CD4-positive, CD25-positive, alpha-beta regulatory T cell (primary cell): ENCODE data around the gene NLRX1. TPM values are rescaled to one million over a fixed set of nuclear protein-coding genes. Genes with fewer than 3 reads are reported as not detected.
"Not testable (repeated sequence)": the region's sequence is repeated elsewhere in the genome, so short reads cannot be mapped to it uniquely, and the experiment has no call there.

Source experiments
- ATAC-seq, 2 donors: fragments of 150-1000 bp; cut with Tn5 transposase; one replicate each; pipeline ENCODE4 v1.10.0; 2021; ENCODE audit warnings: low read depth in 2 of 2, moderate number of reproducible peaks in 2 of 2, moderate library complexity in 1 of 2
- DNase-seq, 3 donors: peaks; one replicate each; pipeline versions ENCODE4 v3.0.0 to v3.0.0-alpha.2; 2012 to 2022; ENCODE audit warnings: mixed read lengths in 1 of 3
- H3K27ac ChIP-seq: one replicate; pipeline ENCODE4 v1.7.0; 2013; ENCODE audit warnings: mild to moderate bottlenecking, low read length; ENCODE audit not compliant: insufficient read depth, poor library complexity, severe bottlenecking
- H3K27me3 ChIP-seq: one replicate; pipeline ENCODE4 v1.7.0; 2013; ENCODE audit warnings: low read length; ENCODE audit not compliant: control insufficient read depth, insufficient read depth
- H3K36me3 ChIP-seq: one replicate; pipeline ENCODE4 v1.7.0; 2013; ENCODE audit warnings: mild to moderate bottlenecking, low read length, moderate library complexity; ENCODE audit not compliant: control insufficient read depth, insufficient read depth
- H3K4me1 ChIP-seq: 2 replicates; pipeline ENCODE4 v1.7.0; 2013; ENCODE audit warnings: mild to moderate bottlenecking, low read length; ENCODE audit not compliant: insufficient read depth, control insufficient read depth, poor library complexity, severe bottlenecking
- H3K4me3 ChIP-seq: one replicate; pipeline ENCODE4 v1.7.0; 2013; ENCODE audit warnings: low read depth, mild to moderate bottlenecking, low read length, moderate library complexity
- H3K9me3 ChIP-seq, 2 experiments: 1 replicate in 1 of 2; 2 replicates in 1 of 2; pipeline ENCODE4 v1.7.0; 2013; ENCODE audit warnings: low read length in 2 of 2, mild to moderate bottlenecking in 1 of 2, moderate library complexity in 1 of 2; ENCODE audit not compliant: control insufficient read depth in 2 of 2
- H3K27ac Mint-ChIP-seq, 3 donors: one replicate each; pipeline ENCODE4 v1.8.0; 2020 to 2022; ENCODE audit warnings: mild to moderate bottlenecking in 3 of 3, mixed read lengths in 3 of 3, moderate library complexity in 2 of 3
- H3K27me3 Mint-ChIP-seq: one replicate; pipeline ENCODE4 v1.8.0; 2022; ENCODE audit warnings: mild to moderate bottlenecking, mixed read lengths
- H3K36me3 Mint-ChIP-seq: one replicate; pipeline ENCODE4 v1.8.0; 2020; ENCODE audit warnings: mixed read lengths
- H3K4me1 Mint-ChIP-seq, 4 donors: one replicate each; pipeline ENCODE4 v1.8.0; 2020 to 2022; ENCODE audit warnings: mixed read lengths in 4 of 4, mild to moderate bottlenecking in 1 of 4
- H3K4me3 Mint-ChIP-seq, 4 donors: one replicate each; pipeline ENCODE4 v1.8.0; 2020 to 2022; ENCODE audit warnings: mild to moderate bottlenecking in 4 of 4, mixed read lengths in 4 of 4, moderate library complexity in 3 of 4
- H3K9me3 Mint-ChIP-seq, 7 donors: one replicate each; pipeline ENCODE4 v1.8.0; 2020 to 2022; ENCODE audit warnings: mixed read lengths in 7 of 7, mild to moderate bottlenecking in 3 of 7, moderate library complexity in 2 of 7
- polyA plus RNA-seq, 4 donors: library from polyadenylated mRNA; unstranded; fragments of 300-500 nt; fragmentation: Illumina TruSeq; gene quantifications; one replicate each; pipeline ENCODE4 v1.2.3, GENCODE V29; 2021
- total RNA-seq: library from RNA; stranded (reverse); gene quantifications from one replicate; pipeline ENCODE4 v1.2.3, GENCODE V29; 2022

The NLRX1 gene
- total and polyA plus RNA-seq, 5 donors from 2014 or later, result 5.0 to 7.8 (median 6.4) TPM

DNA sequence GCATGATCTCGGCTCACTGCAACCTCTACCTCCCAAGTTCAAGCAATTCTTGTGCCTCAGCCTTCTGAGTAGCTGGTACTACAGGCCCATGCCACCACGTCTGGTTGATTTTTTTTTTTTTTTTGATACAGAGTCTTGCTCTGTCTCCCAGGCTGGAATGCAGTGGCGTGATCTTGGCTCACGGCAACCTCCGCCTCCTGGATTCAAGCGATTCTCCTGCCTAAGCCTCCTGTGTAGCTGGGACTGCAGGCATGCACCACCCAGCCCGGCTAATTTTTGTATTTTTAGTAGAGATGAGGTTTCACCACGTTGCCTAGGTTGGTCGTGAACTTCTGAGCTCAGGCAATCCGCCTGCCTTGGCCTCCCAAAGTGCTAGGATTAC is 1.5 kb upstream of the NLRX1 start:
- not testable (repeated sequence) for H3K9me3 ChIP-seq, H3K27ac Mint-ChIP-seq, H3K36me3 ChIP-seq, H3K27ac ChIP-seq, H3K27me3 ChIP-seq, H3K9me3 Mint-ChIP-seq, DNase-seq, ATAC-seq, H3K4me3 ChIP-seq, H3K4me1 ChIP-seq, H3K27me3 Mint-ChIP-seq, H3K36me3 Mint-ChIP-seq
- H3K4me1 Mint-ChIP-seq, result peaks cover 0 to 16% (median 8%) of the 10 kb centered on the region in 4 donors
- H3K4me3 Mint-ChIP-seq, result peak overlapping the region in 2 of 4 donors; percentile 32 to 88

DNA sequence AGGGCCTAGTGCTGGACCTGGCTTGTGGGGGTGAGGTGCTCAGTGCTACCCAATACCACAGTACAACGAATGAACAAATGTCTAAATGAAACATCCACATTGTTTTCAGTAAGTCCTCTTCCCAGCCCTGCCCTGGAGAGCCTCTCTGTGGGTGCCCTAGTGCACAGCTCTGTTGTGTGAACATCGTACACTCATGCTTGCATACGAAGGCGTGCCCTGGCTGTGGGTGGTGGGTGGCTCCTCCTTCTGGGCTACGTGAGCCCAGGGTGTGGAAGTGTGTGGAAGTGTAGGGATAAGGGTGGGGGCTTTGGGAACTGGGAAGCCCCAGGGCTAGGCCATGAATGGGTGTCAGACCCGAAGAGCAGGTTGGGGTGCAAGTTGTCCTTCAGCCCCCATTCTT is 592 bp upstream of the NLRX1 start:
- ATAC-seq (no peak), DNase-seq (no peak)
- H3K4me1 ChIP-seq, result peaks cover 10% of the 10 kb centered on the region
- H3K9me3 ChIP-seq, result no peaks in the 10 kb centered on the region
- Mint-ChIP-seq H3K27ac (peak overlapping the region; percentile 25 to 74 (median 68)), H3K4me1 (peaks cover 0 to 17% (median 8%) of the 10 kb centered on the region in 4 donors), H3K4me3 (peak overlapping the region; percentile 81 to 89 (median 86)), H3K36me3 (no peaks in the 10 kb centered on the region), H3K27me3 (no peaks in the 10 kb centered on the region), H3K9me3 (no peaks in the 10 kb centered on the region)
- H3K27me3 ChIP-seq, result no peaks in the 10 kb centered on the region
- peak overlapping the region; percentile 70 for H3K27ac ChIP-seq
- no peaks in the 10 kb centered on the region for H3K36me3 ChIP-seq
- H3K4me3 ChIP-seq, result no peak overlapping the region

DNA sequence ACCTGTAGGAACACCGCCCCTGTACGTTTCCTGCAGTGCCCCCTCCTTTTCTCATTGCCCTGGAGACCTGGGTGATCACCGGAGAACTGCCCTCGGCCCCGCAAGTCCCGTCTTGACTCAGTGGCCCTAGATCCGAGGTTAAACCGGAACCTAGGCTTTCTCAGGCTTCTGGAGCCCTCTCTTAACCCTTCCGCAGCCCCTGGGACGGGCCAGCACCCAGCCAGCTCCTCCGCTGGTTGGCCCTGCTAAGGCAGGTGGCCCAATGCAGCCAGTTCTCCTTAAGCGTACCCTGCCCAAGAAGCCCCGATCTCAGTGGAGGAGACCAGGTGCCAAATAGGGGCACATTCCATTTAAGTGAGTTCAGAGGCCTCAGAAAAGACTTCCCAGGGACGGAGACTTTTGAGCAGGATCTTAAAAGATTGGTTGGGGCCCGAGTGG is 776 bp downstream of the NLRX1 start:
- Histone ChIP-seq H3K36me3 (no peaks in the 10 kb centered on the region), H3K4me1 (peaks cover 10% of the 10 kb centered on the region), H3K27me3 (no peaks in the 10 kb centered on the region), H3K4me3 (peak overlapping the region; percentile 62), H3K9me3 (no peaks in the 10 kb centered on the region), H3K27ac (peak overlapping the region; percentile 70)
- peak in 1 of 2 donors; percentile 17 for ATAC-seq
- Mint-ChIP-seq H3K4me1 (peaks cover 0 to 23% (median 8%) of the 10 kb centered on the region in 4 donors), H3K27ac (peak overlapping the region; percentile 84 to 91 (median 89)), H3K36me3 (peaks cover 8% of the 10 kb centered on the region), H3K9me3 (no peaks in the 10 kb centered on the region), H3K27me3 (no peaks in the 10 kb centered on the region), H3K4me3 (peak overlapping the region; percentile 86 to 96 (median 90))
- peak in 2 of 3 donors; percentile 18 to 73 for DNase-seq

DNA sequence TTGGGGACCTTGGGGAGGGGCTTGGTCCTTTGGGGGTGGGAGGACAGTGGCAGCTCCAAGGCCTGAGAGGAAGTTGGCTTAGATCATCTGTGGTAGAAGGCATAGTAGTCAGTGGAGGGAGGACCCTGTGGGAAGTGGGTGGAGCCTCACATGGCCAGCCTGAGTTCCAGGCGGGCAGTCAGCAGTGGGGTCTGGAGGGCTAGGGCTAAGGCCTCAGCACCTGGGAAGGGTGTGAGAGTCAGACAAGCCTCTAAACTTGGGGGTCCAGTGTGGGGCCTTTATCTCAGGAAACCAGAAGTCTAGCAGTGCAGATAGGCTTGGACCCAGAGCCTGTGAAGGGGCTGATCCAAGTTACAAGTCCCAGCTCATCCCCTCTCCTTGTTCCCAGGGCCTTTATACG is 4.0 kb downstream of the NLRX1 start:
- H3K27ac Mint-ChIP-seq, result peak overlapping the region in 1 of 3 donors; percentile 5

DNA sequence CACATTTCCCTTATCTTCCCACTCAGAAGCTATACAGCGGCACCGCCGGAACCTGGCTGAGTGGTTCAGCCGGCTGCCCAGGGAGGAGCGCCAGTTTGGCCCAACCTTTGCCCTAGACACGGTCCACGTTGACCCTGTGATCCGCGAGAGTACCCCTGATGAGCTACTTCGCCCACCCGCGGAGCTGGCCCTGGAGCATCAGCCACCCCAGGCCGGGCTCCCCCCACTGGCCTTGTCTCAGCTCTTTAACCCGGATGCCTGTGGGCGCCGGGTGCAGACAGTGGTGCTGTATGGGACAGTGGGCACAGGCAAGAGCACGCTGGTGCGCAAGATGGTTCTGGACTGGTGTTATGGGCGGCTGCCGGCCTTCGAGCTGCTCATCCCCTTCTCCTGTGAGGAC is 4.9 kb downstream of the NLRX1 start:
- Histone ChIP-seq H3K4me3 (no peak overlapping the region), H3K9me3 (no peaks in the 10 kb centered on the region), H3K27ac (no peak overlapping the region), H3K36me3 (no peaks in the 10 kb centered on the region), H3K4me1 (peaks cover 20% of the 10 kb centered on the region), H3K27me3 (no peaks in the 10 kb centered on the region)
- peak overlapping the region in 1 of 3 donors; percentile 40 for H3K27ac Mint-ChIP-seq
- H3K4me1 Mint-ChIP-seq, result peaks cover 7 to 37% (median 12%) of the 10 kb centered on the region in 4 donors
- peaks cover 15% of the 10 kb centered on the region for H3K36me3 Mint-ChIP-seq
- no peaks in the 10 kb centered on the region for H3K9me3 Mint-ChIP-seq
- ATAC-seq (no peak), DNase-seq (no peak)
- H3K27me3 Mint-ChIP-seq, result no peaks in the 10 kb centered on the region
- peak overlapping the region in 2 of 4 donors; percentile 9 to 28 for H3K4me3 Mint-ChIP-seq

More for the DNA sequence above, 4.0 kb downstream of the NLRX1 start:
- Histone ChIP-seq H3K27ac (no peak overlapping the region), H3K4me3 (no peak overlapping the region), H3K9me3 (no peaks in the 10 kb centered on the region), H3K36me3 (no peaks in the 10 kb centered on the region), H3K4me1 (peaks cover 10% of the 10 kb centered on the region), H3K27me3 (no peaks in the 10 kb centered on the region)
- Mint-ChIP-seq H3K9me3 (no peaks in the 10 kb centered on the region), H3K4me1 (peaks cover 5 to 31% (median 8%) of the 10 kb centered on the region in 4 donors), H3K4me3 (peak overlapping the region in 1 of 4 donors; percentile 65), H3K36me3 (peaks cover 15% of the 10 kb centered on the region), H3K27me3 (no peaks in the 10 kb centered on the region)
- DNase-seq (no peak), ATAC-seq (no peak)

DNA sequence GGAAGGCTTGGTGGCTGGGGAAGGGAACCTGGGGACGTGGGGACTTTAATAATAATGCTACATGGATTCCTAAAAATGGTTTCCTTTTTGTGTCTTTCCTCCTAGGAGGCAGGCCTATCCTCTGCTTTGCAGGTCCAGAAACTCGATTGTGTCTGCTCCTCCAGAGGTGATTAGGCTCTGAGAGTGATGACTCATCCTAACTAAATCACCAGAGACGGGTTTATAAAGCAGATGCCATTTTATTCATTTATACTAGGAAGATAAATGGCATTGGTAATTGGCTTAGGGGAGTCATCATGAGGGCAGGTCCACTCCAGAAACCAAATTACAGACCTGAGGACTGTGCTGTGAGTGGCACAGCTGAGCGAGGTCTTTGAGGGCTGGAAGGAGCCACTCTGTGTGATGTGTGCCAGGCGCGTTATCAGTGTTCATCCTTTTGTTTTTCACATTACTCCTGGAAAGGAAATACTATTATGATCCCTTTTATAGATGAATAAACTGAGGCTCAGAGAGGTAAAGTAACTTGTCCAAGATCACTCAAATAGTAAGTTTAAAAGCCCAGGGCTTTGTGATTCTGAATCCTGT is 7.1 kb downstream of the NLRX1 start:
- Histone ChIP-seq H3K9me3 (no peaks in the 10 kb centered on the region), H3K27me3 (no peaks in the 10 kb centered on the region), H3K36me3 (no peaks in the 10 kb centered on the region), H3K27ac (no peak overlapping the region), H3K4me3 (no peak overlapping the region), H3K4me1 (peaks cover 10% of the 10 kb centered on the region)
- Mint-ChIP-seq H3K9me3 (no peaks in the 10 kb centered on the region), H3K4me1 (peaks cover under 1 to 25% (median 10%) of the 10 kb centered on the region in 4 donors), H3K27ac (peak overlapping the region in 1 of 3 donors; percentile 49), H3K4me3 (no peak overlapping the region), H3K36me3 (peaks cover 21% of the 10 kb centered on the region), H3K27me3 (no peaks in the 10 kb centered on the region)
- ATAC-seq, result no peak
- DNase-seq, result no peak

DNA sequence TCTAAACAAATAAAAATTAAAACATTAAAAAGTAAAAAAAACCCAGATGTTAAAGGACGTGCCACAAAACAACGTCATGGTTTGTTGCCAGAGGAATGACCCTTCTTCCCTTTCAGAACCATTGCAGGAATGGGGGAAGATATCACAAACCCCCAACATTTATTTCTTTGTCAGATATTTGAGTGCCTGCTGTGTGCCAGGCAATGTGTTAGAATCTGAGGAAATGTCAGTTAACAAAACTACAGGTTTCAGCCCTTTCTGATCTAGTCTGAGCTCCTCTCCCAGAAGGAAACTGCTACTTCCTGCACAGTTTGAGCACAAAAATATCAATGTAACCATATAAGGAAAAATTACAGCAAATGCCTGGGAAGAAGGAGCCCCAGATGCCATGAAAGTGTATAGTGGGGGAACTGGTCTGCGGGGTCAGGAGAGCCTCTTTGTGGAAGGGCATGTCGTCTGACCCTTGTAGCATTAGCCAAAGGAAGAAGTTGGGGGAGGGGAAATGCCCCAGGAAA is 9.7 kb downstream of the NLRX1 start:
- no peak overlapping the region for H3K27ac ChIP-seq
- peaks cover 18% of the 10 kb centered on the region for H3K36me3 Mint-ChIP-seq
- H3K4me1 Mint-ChIP-seq, result peaks cover 0 to 21% (median 10%) of the 10 kb centered on the region in 4 donors
- no peak overlapping the region for H3K4me3 Mint-ChIP-seq
- peak overlapping the region in 1 of 3 donors; percentile 73 for H3K27ac Mint-ChIP-seq
- H3K9me3 ChIP-seq, result no peaks in the 10 kb centered on the region
- no peak overlapping the region for H3K4me3 ChIP-seq
- H3K4me1 ChIP-seq, result peaks cover 10% of the 10 kb centered on the region
- H3K27me3 ChIP-seq, result no peaks in the 10 kb centered on the region
- DNase-seq (peak in 1 of 3 donors; percentile 33), ATAC-seq (no peak)
- H3K27me3 Mint-ChIP-seq, result no peaks in the 10 kb centered on the region
- no peaks in the 10 kb centered on the region for H3K36me3 ChIP-seq
- H3K9me3 Mint-ChIP-seq, result no peaks in the 10 kb centered on the region

DNA sequence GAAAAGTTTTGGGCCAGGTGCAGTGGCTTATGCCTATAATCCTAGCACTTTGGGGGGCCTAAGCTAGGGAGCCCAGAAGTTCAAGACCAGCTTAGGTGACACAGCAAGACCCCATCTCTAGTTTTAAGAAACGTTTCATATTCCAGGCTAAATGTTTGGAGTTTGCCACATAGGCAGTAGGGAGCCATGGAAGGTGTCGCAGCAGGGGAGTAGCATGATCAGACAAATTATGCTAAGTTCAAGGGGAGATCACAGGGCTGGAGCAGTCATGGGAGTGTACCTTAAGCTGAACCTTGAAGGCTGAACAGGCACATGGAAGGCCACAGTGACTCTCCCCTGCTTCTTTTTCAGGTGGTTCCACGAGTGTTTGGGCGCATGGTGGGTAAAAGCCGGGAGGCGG is 10.8 kb downstream of the NLRX1 start:
- H3K4me3 Mint-ChIP-seq, result no peak overlapping the region
- no peaks in the 10 kb centered on the region for H3K9me3 Mint-ChIP-seq
- Histone ChIP-seq H3K27me3 (no peaks in the 10 kb centered on the region), H3K27ac (no peak overlapping the region), H3K4me3 (no peak overlapping the region), H3K36me3 (no peaks in the 10 kb centered on the region), H3K9me3 (no peaks in the 10 kb centered on the region), H3K4me1 (peaks cover 10% of the 10 kb centered on the region)
- no peaks in the 10 kb centered on the region for H3K27me3 Mint-ChIP-seq
- ATAC-seq (no peak), DNase-seq (no peak)
- H3K27ac Mint-ChIP-seq, result peak overlapping the region in 2 of 3 donors; percentile 5 to 35
- H3K36me3 Mint-ChIP-seq, result peaks cover 17% of the 10 kb centered on the region
- H3K4me1 Mint-ChIP-seq, result peaks cover 0 to 18% (median 10%) of the 10 kb centered on the region in 4 donors
